Activated CD8-positive, alpha-beta T cell treated with anti-CD3 and anti-CD28 coated beads, Interleukin-2, amount 10 ng/mL, durations not matched to agents 7 days and 5 days (primary cell): ENCODE data around the gene UMPS. TPM values are rescaled to one million over a fixed set of nuclear protein-coding genes. Genes with fewer than 3 reads are reported as not detected.
"Not testable (repeated sequence)": the region's sequence is repeated elsewhere in the genome, so short reads cannot be mapped to it uniquely, and the experiment has no call there.

Experiments
- ATAC-seq: fragments of 150-1000 bp; cut with Tn5 transposase; one replicate; pipeline ENCODE4 v1.10.0; 2021; ENCODE audit warnings: moderate library complexity
- CTCF ChIA-PET: fragments of 350-600 bp; sonication (Branson Sonifier 250); formaldehyde crosslinking; loops from one replicate; lab custom pipeline; 2021; ENCODE audit warnings: antibody characterized with exemption; lab: Charles Lee
- POLR2A ChIA-PET: fragments of 350-600 bp; sonication (Branson Sonifier 250); formaldehyde crosslinking; loops from one replicate; lab custom pipeline; 2021; ENCODE audit warnings: antibody characterized with exemption; lab: Charles Lee
- DNase-seq: peaks from one replicate; pipeline ENCODE4 v3.0.0-alpha.2; 2020
- H3K27ac Mint-ChIP-seq: one replicate; pipeline ENCODE4 v1.8.0; 2021; ENCODE audit warnings: mild to moderate bottlenecking, mixed read lengths
- H3K27me3 Mint-ChIP-seq: one replicate; pipeline ENCODE4 v1.8.0; 2021; ENCODE audit warnings: low read depth, mixed read lengths
- H3K36me3 Mint-ChIP-seq: one replicate; pipeline ENCODE4 v1.8.0; 2021; ENCODE audit warnings: low read depth, mixed read lengths
- H3K4me1 Mint-ChIP-seq: one replicate; pipeline ENCODE4 v1.8.0; 2021; ENCODE audit warnings: low read depth, mixed read lengths
- H3K4me3 Mint-ChIP-seq: one replicate; pipeline ENCODE4 v1.8.0; 2021; ENCODE audit warnings: mild to moderate bottlenecking, mixed read lengths
- H3K9me3 Mint-ChIP-seq: one replicate; pipeline ENCODE4 v1.8.0; 2022; ENCODE audit warnings: mixed read lengths; ENCODE audit not compliant: insufficient read depth
- total RNA-seq, 2 experiments: library from RNA; stranded (reverse); gene quantifications; one replicate each; pipeline ENCODE4 v1.2.3, GENCODE V29; 2021

The UMPS gene
- total RNA-seq, 2 experiments from 2014 or later = 32.9 to 38.8 TPM

- no peak for ATAC-seq
- H3K9me3 Mint-ChIP-seq = no peaks in the 10 kb centered on the region
- no peaks in the 10 kb centered on the region for H3K36me3 Mint-ChIP-seq
- peaks cover 13% of the 10 kb centered on the region for H3K4me1 Mint-ChIP-seq
- ChIA-PET CTCF (interaction anchor here (1.4 kb wide), 1 partner anchor 15 kb away, joined by 3 read pairs; no protein-coding TSS in a partner anchor), POLR2A (no interaction called here)
- no peak overlapping the region for H3K27ac Mint-ChIP-seq
- H3K4me3 Mint-ChIP-seq = no peak overlapping the region
- H3K27me3 Mint-ChIP-seq = peaks cover 7% of the 10 kb centered on the region
- no peak for DNase-seq
Observed at GRCh38 chr3:124783696-124784095, 53.4 kb downstream of the UMPS start.

- POLR2A ChIA-PET = no interaction called here
- CTCF ChIA-PET = interaction anchor here (1.4 to 2.2 kb wide), 2 partner anchors 16 to 115 kb away, joined by 3 to 5 read pairs; no protein-coding TSS in a partner anchor
- no peak for DNase-seq
- Mint-ChIP-seq H3K27ac (no peak overlapping the region), H3K27me3 (peaks cover 7% of the 10 kb centered on the region), H3K9me3 (no peaks in the 10 kb centered on the region), H3K4me3 (no peak overlapping the region), H3K4me1 (peaks cover 13% of the 10 kb centered on the region), H3K36me3 (no peaks in the 10 kb centered on the region)
- ATAC-seq = no peak
Observed at GRCh38 chr3:124784686-124785382, 54.6 kb downstream of the UMPS start.

- ATAC-seq (no peak), DNase-seq (no peak)
- ChIA-PET POLR2A (interaction anchor here (0.6 kb wide), 1 partner anchor 1202 kb away, joined by 4 read pairs; no protein-coding TSS in a partner anchor), CTCF (interaction anchor here (1.0 to 3.6 kb wide), 7 partner anchors 12 to 116 kb away, joined by 4 to 21 read pairs (median 5); no protein-coding TSS in a partner anchor)
- H3K9me3 Mint-ChIP-seq = no peaks in the 10 kb centered on the region
- H3K27ac Mint-ChIP-seq = no peak overlapping the region
- no peak overlapping the region for H3K4me3 Mint-ChIP-seq
- H3K4me1 Mint-ChIP-seq = peaks cover 6% of the 10 kb centered on the region
- no peaks in the 10 kb centered on the region for H3K36me3 Mint-ChIP-seq
- H3K27me3 Mint-ChIP-seq = peaks cover 8% of the 10 kb centered on the region
Observed at GRCh38 chr3:124785973-124786372, 55.7 kb downstream of the UMPS start.

- CTCF ChIA-PET = interaction anchor here (1.0 to 3.6 kb wide), 7 partner anchors 11 to 116 kb away, joined by 4 to 21 read pairs (median 5); no protein-coding TSS in a partner anchor
Observed at GRCh38 chr3:124786511-124787241, 56.4 kb downstream of the UMPS start.

GRCh38 chr3:124787476-124788195 lies 57.4 kb downstream of the UMPS start:
- no peaks in the 10 kb centered on the region for H3K9me3 Mint-ChIP-seq
- ATAC-seq (no peak), DNase-seq (no peak)
- peaks cover 11% of the 10 kb centered on the region for H3K27me3 Mint-ChIP-seq
- no peaks in the 10 kb centered on the region for H3K36me3 Mint-ChIP-seq
- peaks cover 11% of the 10 kb centered on the region for H3K4me1 Mint-ChIP-seq
- no peak overlapping the region for H3K27ac Mint-ChIP-seq
- H3K4me3 Mint-ChIP-seq = no peak overlapping the region
- ChIA-PET CTCF (interaction anchor here (0.9 to 3.6 kb wide), 6 partner anchors 10 to 113 kb away, joined by 3 to 21 read pairs (median 4); no protein-coding TSS in a partner anchor), POLR2A (no interaction called here)

More at GRCh38 chr3:124786511-124787241, 56.4 kb downstream of the UMPS start:
- no peak for ATAC-seq
- H3K27ac Mint-ChIP-seq = no peak overlapping the region
- no peaks in the 10 kb centered on the region for H3K36me3 Mint-ChIP-seq
- POLR2A ChIA-PET = interaction anchor here (0.6 kb wide), 1 partner anchor 1203 kb away, joined by 4 read pairs; no protein-coding TSS in a partner anchor
- H3K27me3 Mint-ChIP-seq = peaks cover 13% of the 10 kb centered on the region
- peaks cover 8% of the 10 kb centered on the region for H3K4me1 Mint-ChIP-seq
- no peaks in the 10 kb centered on the region for H3K9me3 Mint-ChIP-seq
- no peak overlapping the region for H3K4me3 Mint-ChIP-seq
- no peak for DNase-seq

GRCh38 chr3:124788254-124788745 lies 58.0 kb downstream of the UMPS start:
- CTCF ChIA-PET = interaction anchor here (0.9 to 3.6 kb wide), 4 partner anchors 19 to 113 kb away, joined by 3 to 21 read pairs (median 9); no protein-coding TSS in a partner anchor
- H3K36me3 Mint-ChIP-seq = no peaks in the 10 kb centered on the region
- peaks cover 11% of the 10 kb centered on the region for H3K4me1 Mint-ChIP-seq
- POLR2A ChIA-PET = no interaction called here
- H3K27ac Mint-ChIP-seq = no peak overlapping the region
- peaks cover 14% of the 10 kb centered on the region for H3K27me3 Mint-ChIP-seq
- H3K4me3 Mint-ChIP-seq = no peak overlapping the region
- no peaks in the 10 kb centered on the region for H3K9me3 Mint-ChIP-seq
- DNase-seq (no peak), ATAC-seq (no peak)

GRCh38 chr3:124789103-124789502 lies 58.9 kb downstream of the UMPS start:
- H3K36me3 Mint-ChIP-seq, H3K27ac Mint-ChIP-seq, DNase-seq, H3K9me3 Mint-ChIP-seq, POLR2A ChIA-PET, ATAC-seq, H3K4me3 Mint-ChIP-seq: not testable (repeated sequence)
- H3K27me3 Mint-ChIP-seq = peaks cover 14% of the 10 kb centered on the region
- CTCF ChIA-PET = interaction anchor here (3.6 kb wide), 1 partner anchor 112 kb away, joined by 21 read pairs; no protein-coding TSS in a partner anchor
- peaks cover 10% of the 10 kb centered on the region for H3K4me1 Mint-ChIP-seq

- H3K36me3 Mint-ChIP-seq = no peaks in the 10 kb centered on the region
- no peak overlapping the region for H3K27ac Mint-ChIP-seq
- ATAC-seq = peak; percentile 19
- no peak overlapping the region for H3K4me3 Mint-ChIP-seq
- peaks cover 7% of the 10 kb centered on the region for H3K4me1 Mint-ChIP-seq
- peaks cover 15% of the 10 kb centered on the region for H3K27me3 Mint-ChIP-seq
- ChIA-PET POLR2A (no interaction called here), CTCF (interaction anchor here (2.2 kb wide), 1 partner anchor 110 kb away, joined by 8 read pairs; no protein-coding TSS in a partner anchor)
- no peaks in the 10 kb centered on the region for H3K9me3 Mint-ChIP-seq
- DNase-seq = no peak
Observed at GRCh38 chr3:124791142-124791541, 60.9 kb downstream of the UMPS start.

GRCh38 chr3:124791639-124792151 lies 61.4 kb downstream of the UMPS start:
- ChIA-PET CTCF (interaction anchor here (1.2 to 2.2 kb wide), 2 partner anchors 31 to 110 kb away, joined by 3 to 8 read pairs; no protein-coding TSS in a partner anchor), POLR2A (no interaction called here)
- ATAC-seq = peak; percentile 27
- Mint-ChIP-seq H3K27ac (no peak overlapping the region), H3K9me3 (no peaks in the 10 kb centered on the region), H3K27me3 (peaks cover 15% of the 10 kb centered on the region), H3K36me3 (no peaks in the 10 kb centered on the region), H3K4me3 (no peak overlapping the region), H3K4me1 (peaks cover 7% of the 10 kb centered on the region)
- no peak for DNase-seq

GRCh38 chr3:124792341-124793040 lies 62.2 kb downstream of the UMPS start:
- Mint-ChIP-seq H3K4me1 (peaks cover 7% of the 10 kb centered on the region), H3K27me3 (peaks cover 15% of the 10 kb centered on the region), H3K27ac (no peak overlapping the region), H3K4me3 (no peak overlapping the region), H3K36me3 (no peaks in the 10 kb centered on the region), H3K9me3 (no peaks in the 10 kb centered on the region)
- DNase-seq = no peak
- CTCF ChIA-PET = interaction anchor here (1.2 to 2.2 kb wide), 2 partner anchors 31 to 109 kb away, joined by 3 to 8 read pairs; no protein-coding TSS in a partner anchor
- POLR2A ChIA-PET = no interaction called here
- no peak for ATAC-seq
